DND-41 (cell line): ENCODE data around the gene RASL12.

Experiments used
- ATAC-seq: fragments of 200-7000 bp; cut with Tn5 transposase; 3 replicates; pipeline ENCODE4 v1.9.1; 2021; ENCODE audit warnings: low read depth; ENCODE audit not compliant: insufficient read depth
- DNase-seq: peaks from one replicate; pipeline ENCODE4 v3.0.0-alpha.2; 2020
- H2AFZ ChIP-seq: 2 replicates; pipeline ENCODE4 v1.6.0; 2012; ENCODE audit warnings: low read depth, low read length
- H3K27ac ChIP-seq: 2 replicates; pipeline ENCODE4 v1.5.1; 2012; ENCODE audit warnings: low read length, inconsistent platforms
- H3K27me3 ChIP-seq: fragments of 200-600 bp; sonication (generic); 2 replicates; pipeline ENCODE4 v1.6.0; 2012; ENCODE audit warnings: low read length, mild to moderate bottlenecking, inconsistent platforms; ENCODE audit not compliant: insufficient read depth, poor library complexity
- H3K36me3 ChIP-seq: 2 replicates; pipeline ENCODE4 v1.5.1; 2012; ENCODE audit warnings: low read length, inconsistent platforms; ENCODE audit not compliant: insufficient read depth
- H3K4me1 ChIP-seq: 2 replicates; pipeline ENCODE4 v1.5.1; 2012; ENCODE audit warnings: mild to moderate bottlenecking, low read length; ENCODE audit not compliant: insufficient read depth
- H3K4me2 ChIP-seq: 2 replicates; pipeline ENCODE4 v1.6.0; 2012; ENCODE audit warnings: mild to moderate bottlenecking, moderate library complexity, low read length, inconsistent platforms; ENCODE audit not compliant: insufficient read depth
- H3K4me3 ChIP-seq, 2 experiments: fragments of 200-600 bp in 1 of 2; shearing (Covaris generic) in 1 of 2; 2 replicates each; pipeline ENCODE4 v1.5.1; 2012 to 2016; ENCODE audit warnings: inconsistent platforms in 2 of 2, low read length in 2 of 2, mild to moderate bottlenecking in 2 of 2, low read depth in 1 of 2, moderate library complexity in 1 of 2
- H3K79me2 ChIP-seq: 2 replicates; pipeline ENCODE4 v1.6.0; 2012; ENCODE audit warnings: low read length, inconsistent platforms; ENCODE audit not compliant: insufficient read depth
- H3K9ac ChIP-seq: 2 replicates; pipeline ENCODE4 v1.6.0; 2012; ENCODE audit warnings: low read depth, mild to moderate bottlenecking, inconsistent platforms, low read length, moderate library complexity
- H3K9me3 ChIP-seq: 2 replicates; pipeline ENCODE4 v1.5.1; 2012; ENCODE audit warnings: low read length, moderate library complexity, mild to moderate bottlenecking, inconsistent platforms; ENCODE audit not compliant: insufficient read depth, severe bottlenecking
- H4K20me1 ChIP-seq: 2 replicates; pipeline ENCODE4 v1.6.0; 2012; ENCODE audit warnings: low read length; ENCODE audit not compliant: insufficient read depth
- EZH2 ChIP-seq: IDR thresholded peaks from 3 replicates; pipeline ENCODE4 v1.6.1; 2012; ENCODE audit warnings: borderline replicate concordance, low read depth, mild to moderate bottlenecking, moderate library complexity, low read length, inconsistent platforms; ENCODE audit not compliant: severe bottlenecking
- TF ChIP-seq, protein P1 (sequence below): IDR thresholded peaks from 2 replicates; pipeline ENCODE4 v1.5.1; 2012; ENCODE audit warnings: borderline replicate concordance, low read length, moderate library complexity, mild to moderate bottlenecking; ENCODE audit not compliant: poor library complexity, severe bottlenecking; ENCODE audit errors: extremely low read depth

Gene RASL12

DNA sequence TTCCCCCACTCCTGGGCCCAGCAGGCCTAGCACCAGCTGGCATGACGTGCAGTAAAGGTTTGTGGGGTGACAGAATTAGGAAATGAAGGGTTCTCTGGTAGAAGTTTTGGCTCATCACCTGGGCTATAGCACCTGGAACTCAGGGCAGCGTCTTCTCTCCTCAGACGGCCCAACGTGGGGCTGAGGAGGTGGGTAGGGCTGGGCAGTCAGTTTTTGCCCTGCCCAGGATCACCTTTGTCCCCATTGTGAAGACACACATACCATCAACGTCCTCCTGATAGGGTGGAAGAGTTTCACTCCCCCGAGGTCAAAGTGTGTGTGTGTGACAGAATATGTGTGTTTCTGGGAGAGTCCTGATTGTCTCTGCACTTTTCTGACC lies 20.8 kb upstream of the RASL12 start:
- no peaks in the 10 kb centered on the region for H3K9me3 ChIP-seq
- no peak overlapping the region for H3K27ac ChIP-seq
- no peak overlapping the region for H3K9ac ChIP-seq
- DNase-seq (no peak), ATAC-seq (no peak)
- H3K79me2 ChIP-seq, result no peaks in the 10 kb centered on the region
- no peak overlapping the region for H3K4me3 ChIP-seq
- no peaks in the 10 kb centered on the region for H4K20me1 ChIP-seq
- no peak overlapping the region for H3K4me2 ChIP-seq
- H3K36me3 ChIP-seq, result no peaks in the 10 kb centered on the region
- H3K27me3 ChIP-seq, result peaks cover 4% of the 10 kb centered on the region
- no peak overlapping the region for H2AFZ ChIP-seq
- no peaks in the 10 kb centered on the region for H3K4me1 ChIP-seq
- TF ChIP-seq, protein P1, sequence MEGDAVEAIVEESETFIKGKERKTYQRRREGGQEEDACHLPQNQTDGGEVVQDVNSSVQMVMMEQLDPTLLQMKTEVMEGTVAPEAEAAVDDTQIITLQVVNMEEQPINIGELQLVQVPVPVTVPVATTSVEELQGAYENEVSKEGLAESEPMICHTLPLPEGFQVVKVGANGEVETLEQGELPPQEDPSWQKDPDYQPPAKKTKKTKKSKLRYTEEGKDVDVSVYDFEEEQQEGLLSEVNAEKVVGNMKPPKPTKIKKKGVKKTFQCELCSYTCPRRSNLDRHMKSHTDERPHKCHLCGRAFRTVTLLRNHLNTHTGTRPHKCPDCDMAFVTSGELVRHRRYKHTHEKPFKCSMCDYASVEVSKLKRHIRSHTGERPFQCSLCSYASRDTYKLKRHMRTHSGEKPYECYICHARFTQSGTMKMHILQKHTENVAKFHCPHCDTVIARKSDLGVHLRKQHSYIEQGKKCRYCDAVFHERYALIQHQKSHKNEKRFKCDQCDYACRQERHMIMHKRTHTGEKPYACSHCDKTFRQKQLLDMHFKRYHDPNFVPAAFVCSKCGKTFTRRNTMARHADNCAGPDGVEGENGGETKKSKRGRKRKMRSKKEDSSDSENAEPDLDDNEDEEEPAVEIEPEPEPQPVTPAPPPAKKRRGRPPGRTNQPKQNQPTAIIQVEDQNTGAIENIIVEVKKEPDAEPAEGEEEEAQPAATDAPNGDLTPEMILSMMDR, result no peak
- no peak for TF ChIP-seq EZH2

DNA sequence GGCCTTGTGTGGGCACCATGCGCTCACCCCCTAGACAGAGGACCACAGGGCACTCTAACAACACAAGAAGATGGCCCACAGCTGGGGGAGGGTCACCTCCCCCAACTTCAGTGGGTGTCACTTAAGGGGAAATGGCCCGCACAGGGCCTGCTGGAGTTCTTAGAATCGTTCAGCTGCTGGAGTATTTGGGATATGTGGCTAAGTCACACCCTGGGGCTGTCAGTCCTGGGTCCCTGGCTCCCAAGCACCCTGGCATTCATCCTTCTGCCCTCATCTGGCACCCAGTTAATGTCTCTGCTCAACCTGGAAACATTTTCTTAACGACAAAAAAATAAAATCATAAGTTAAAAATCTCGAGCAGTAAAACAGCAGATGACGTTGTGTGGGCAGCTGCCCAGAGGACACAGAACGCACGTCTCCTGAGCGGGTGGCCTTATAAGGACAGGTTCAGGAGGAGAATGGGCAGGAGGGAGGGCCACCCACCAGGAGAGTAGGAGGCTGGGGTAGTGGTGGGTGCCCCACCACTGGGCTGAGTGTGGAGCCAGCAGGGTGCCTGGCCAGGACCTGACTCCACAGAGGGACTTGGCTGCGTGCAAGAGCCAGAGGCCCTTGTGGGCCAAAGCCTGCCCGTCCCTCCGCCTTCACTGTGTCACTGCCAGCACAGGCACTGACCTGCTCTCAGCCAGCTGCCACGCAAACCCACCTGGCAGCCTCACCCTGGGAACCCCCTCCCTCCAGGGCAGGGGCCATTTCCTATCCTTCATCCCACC lies 20.3 kb upstream of the RASL12 start:
- ATAC-seq, result no peak
- no peak overlapping the region for H3K9ac ChIP-seq
- H3K4me2 ChIP-seq, result no peak overlapping the region
- H3K36me3 ChIP-seq, result no peaks in the 10 kb centered on the region
- H2AFZ ChIP-seq, result no peak overlapping the region
- TF ChIP-seq, protein P1, result no peak
- no peak for TF ChIP-seq EZH2
- no peak overlapping the region for H3K27ac ChIP-seq
- no peaks in the 10 kb centered on the region for H3K79me2 ChIP-seq
- peaks cover 1% of the 10 kb centered on the region; the same call in 1 of the 2 replicates for H3K4me1 ChIP-seq
- no peaks in the 10 kb centered on the region for H3K9me3 ChIP-seq
- H3K4me3 ChIP-seq, result no peak overlapping the region
- H3K27me3 ChIP-seq, result peaks cover 4% of the 10 kb centered on the region
- no peak for DNase-seq
- H4K20me1 ChIP-seq, result no peaks in the 10 kb centered on the region

DNA sequence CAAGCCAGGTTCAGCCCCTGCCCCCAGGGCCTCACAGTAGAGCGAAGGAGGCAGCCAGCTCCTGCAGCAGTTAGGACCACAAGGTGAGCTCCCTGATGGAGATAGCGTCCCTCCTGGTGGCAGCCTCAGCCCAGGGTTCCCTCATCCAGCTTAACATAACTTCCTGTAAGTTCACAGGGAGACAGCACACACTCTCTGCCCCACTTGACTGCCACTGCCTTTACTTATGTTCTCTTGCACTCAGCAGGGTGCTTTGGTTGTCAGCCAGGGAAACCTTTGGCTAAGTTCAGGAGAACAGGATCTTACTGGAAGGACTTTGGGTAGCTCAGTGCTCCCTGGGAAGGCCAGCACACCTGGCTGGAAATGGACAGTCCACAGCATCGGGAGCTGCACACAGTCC lies 19.6 kb upstream of the RASL12 start:
- Histone ChIP-seq H4K20me1 (no peaks in the 10 kb centered on the region), H3K9me3 (no peaks in the 10 kb centered on the region), H3K27ac (no peak overlapping the region), H3K9ac (no peak overlapping the region), H3K4me1 (peaks cover 8% of the 10 kb centered on the region), H3K4me3 (no peak overlapping the region), H2AFZ (no peak overlapping the region), H3K4me2 (no peak overlapping the region), H3K27me3 (peaks cover 4% of the 10 kb centered on the region), H3K36me3 (no peaks in the 10 kb centered on the region), H3K79me2 (no peaks in the 10 kb centered on the region)
- TF ChIP-seq EZH2, result no peak
- TF ChIP-seq, protein P1, result no peak
- ATAC-seq, result no peak
- DNase-seq, result no peak

DNA sequence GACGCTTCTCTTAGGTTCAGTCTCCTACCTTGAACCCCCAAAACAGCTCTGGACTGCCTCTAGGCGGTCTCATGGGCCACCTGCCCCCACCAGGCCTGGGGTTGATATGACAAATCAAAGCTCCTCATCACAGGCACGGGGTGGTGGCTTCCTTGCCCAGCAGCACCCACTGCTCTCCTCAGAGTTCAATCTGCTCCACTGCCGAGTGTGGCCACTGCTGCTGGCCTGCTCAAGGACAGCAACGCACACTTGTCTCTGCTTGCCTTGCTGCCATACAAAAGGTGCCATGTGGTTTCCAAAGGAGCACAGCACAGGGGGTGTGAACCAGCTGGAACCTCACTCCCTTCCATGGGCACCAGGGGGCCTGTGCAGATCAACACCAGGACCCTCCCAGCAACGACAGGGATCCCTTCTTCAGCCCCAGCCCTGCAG lies 18.9 kb upstream of the RASL12 start:
- peaks cover 15% of the 10 kb centered on the region for H3K4me1 ChIP-seq
- H4K20me1 ChIP-seq, result no peaks in the 10 kb centered on the region
- H3K27ac ChIP-seq, result no peak overlapping the region
- H3K4me3 ChIP-seq, result no peak overlapping the region
- no peak overlapping the region for H3K4me2 ChIP-seq
- H3K79me2 ChIP-seq, result no peaks in the 10 kb centered on the region
- H3K36me3 ChIP-seq, result no peaks in the 10 kb centered on the region
- no peak overlapping the region for H2AFZ ChIP-seq
- ATAC-seq, result peak; percentile 37; the same call in 1 of the 3 replicates
- H3K27me3 ChIP-seq, result peaks cover 4% of the 10 kb centered on the region
- peak; percentile 29 for DNase-seq
- no peak for TF ChIP-seq EZH2
- TF ChIP-seq, protein P1, result peak; percentile 48
- H3K9me3 ChIP-seq, result no peaks in the 10 kb centered on the region
- no peak overlapping the region for H3K9ac ChIP-seq
